ENCODE results near the gene SFSWAP. TPM values are rescaled to one million over a fixed set of nuclear protein-coding genes. Genes with fewer than 3 reads are reported as not detected.

The SFSWAP gene
- total and polyA plus RNA-seq, 5 donors from 2014 or later = 14.6 to 105 (median 18.3) TPM

GRCh38 chr12:131848753-131849152 is 137.9 kb downstream of the SFSWAP start:
- ATAC-seq (ENCODE audit: low read depth in 2 of 2) = no peak
- no peak overlapping the region for H3K4me3 ChIP-seq (ENCODE audit: low read depth, low read length)
- H3K36me3 Mint-ChIP-seq = no peaks in the 10 kb centered on the region
- H3K4me3 Mint-ChIP-seq = no peak overlapping the region
- no peaks in the 10 kb centered on the region for H3K4me1 ChIP-seq (ENCODE audit: control insufficient read depth, insufficient read depth, low read length, poor library complexity, severe bottlenecking)
- H3K27me3 Mint-ChIP-seq = no peaks in the 10 kb centered on the region
- H3K4me1 Mint-ChIP-seq = no peaks in the 10 kb centered on the region
- H3K27me3 ChIP-seq (ENCODE audit: control insufficient read depth, insufficient read depth, low read length) = no peaks in the 10 kb centered on the region
- no peaks in the 10 kb centered on the region for H3K36me3 ChIP-seq (ENCODE audit: control insufficient read depth, insufficient read depth, low read length)
- no peak for DNase-seq
- H3K9me3 Mint-ChIP-seq = no peaks in the 10 kb centered on the region
- H3K27ac ChIP-seq (ENCODE audit: insufficient read depth, low read length, poor library complexity, severe bottlenecking) = no peak overlapping the region
- peak overlapping the region in 1 of 3 donors; percentile 15 for H3K27ac Mint-ChIP-seq
- H3K9me3 ChIP-seq (ENCODE audit: control insufficient read depth in 2 of 2, low read length in 2 of 2) = no peaks in the 10 kb centered on the region

Other genes with a start within 250 kb of the SFSWAP start
- not detected for gene MMP17, start 117.3 kb downstream of the SFSWAP start, total RNA-seq
- under 1 TPM in 1 of 4 donors, not detected in 3; 0.51 TPM for gene MMP17, start 117.3 kb downstream of the SFSWAP start, polyA plus RNA-seq
- 90.0 TPM for gene ULK1, start 183.5 kb downstream of the SFSWAP start, total RNA-seq
- gene ULK1, start 183.5 kb downstream of the SFSWAP start, polyA plus RNA-seq = under 1 TPM; 0.20 to 0.48 (median 0.46) TPM
- 26.0 TPM for gene PUS1, start 218.2 kb downstream of the SFSWAP start, total RNA-seq
- 10 to 100 TPM; 14.0 to 18.6 (median 17.3) TPM for gene PUS1, start 218.2 kb downstream of the SFSWAP start, polyA plus RNA-seq
- gene EP400, start 238.9 kb downstream of the SFSWAP start, total RNA-seq = 77.9 TPM
- gene EP400, start 238.9 kb downstream of the SFSWAP start, polyA plus RNA-seq = 1 to 10 TPM; 1.2 to 2.1 (median 1.6) TPM

All from CD4-positive, CD25-positive, alpha-beta regulatory T cell (primary cell).